NB4 (cell line): ENCODE data around the gene POLR3B.
"Not testable (repeated sequence)": the region's sequence is repeated elsewhere in the genome, so short reads cannot be mapped to it uniquely, and the experiment has no call there.

ENCODE experiments used
- DNase-seq: peaks from one replicate; pipeline ENCODE4 v3.0.0; 2010; ENCODE audit warnings: low read depth
- H3K4me3 ChIP-seq: one replicate; pipeline ENCODE4 v1.5.1; 2011; ENCODE audit warnings: mild to moderate bottlenecking, low read depth, low read length, moderate library complexity
- CTCF ChIP-seq: IDR thresholded peaks from one replicate; pipeline ENCODE4 v1.5.1; 2012; ENCODE audit warnings: low read depth, low read length
- MYC ChIP-seq: IDR thresholded peaks from 2 replicates; pipeline ENCODE4 v1.6.1; 2011; ENCODE audit warnings: low read depth, low read length
- POLR2A ChIP-seq: IDR thresholded peaks from 2 replicates; pipeline ENCODE4 v1.6.1; 2011; ENCODE audit warnings: mild to moderate bottlenecking; ENCODE audit not compliant: insufficient read length; ENCODE audit errors: extremely low read depth
- TF ChIP-seq, protein P1 (sequence below): IDR thresholded peaks from 2 replicates; pipeline ENCODE4 v1.6.1; 2011; ENCODE audit warnings: low read depth, low read length

POLR3B gene

DNA sequence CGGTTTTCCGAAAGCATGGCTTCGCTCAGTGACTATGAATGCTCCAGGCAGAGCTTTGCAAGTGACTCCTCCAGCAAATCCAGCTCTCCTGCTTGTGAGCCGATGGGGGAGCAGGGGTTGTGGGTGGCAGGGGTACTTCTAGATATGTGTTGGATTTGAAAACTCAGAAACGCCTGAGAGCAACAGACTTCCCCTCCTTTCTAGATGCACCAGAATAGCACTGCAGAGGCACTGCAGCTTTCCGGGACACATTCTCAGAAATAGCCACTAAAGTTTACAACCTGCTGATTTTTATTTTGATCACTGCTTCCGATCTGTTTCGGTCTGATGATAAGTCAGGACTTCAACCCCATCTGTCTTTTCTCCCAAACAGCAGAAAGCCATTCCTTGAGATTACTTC lies 46.4 kb upstream of the POLR3B start:
- no peak for TF ChIP-seq POLR2A
- TF ChIP-seq, protein P1, sequence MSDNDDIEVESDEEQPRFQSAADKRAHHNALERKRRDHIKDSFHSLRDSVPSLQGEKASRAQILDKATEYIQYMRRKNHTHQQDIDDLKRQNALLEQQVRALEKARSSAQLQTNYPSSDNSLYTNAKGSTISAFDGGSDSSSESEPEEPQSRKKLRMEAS = no peak
- no peak for DNase-seq
- no peak overlapping the region for H3K4me3 ChIP-seq

DNA sequence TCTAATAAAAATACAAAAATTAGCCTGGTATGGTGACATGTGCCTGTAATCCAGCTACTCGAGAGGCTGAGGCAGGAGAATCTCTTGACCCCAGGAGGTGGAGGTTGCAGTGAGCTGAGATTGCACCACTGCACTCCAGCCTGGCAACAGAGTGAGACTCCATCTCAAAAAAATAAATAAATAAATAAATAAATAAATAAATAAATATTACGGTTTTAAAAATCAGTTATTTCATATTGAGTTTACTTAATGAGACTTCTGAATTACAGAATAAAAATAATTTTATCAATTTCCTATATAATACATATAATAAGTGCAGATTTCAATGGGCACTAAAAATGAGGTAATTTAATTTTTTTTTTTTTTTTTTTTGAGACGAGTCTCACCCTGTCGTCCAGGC lies 44.1 kb upstream of the POLR3B start:
- H3K4me3 ChIP-seq = not testable (repeated sequence)

DNA sequence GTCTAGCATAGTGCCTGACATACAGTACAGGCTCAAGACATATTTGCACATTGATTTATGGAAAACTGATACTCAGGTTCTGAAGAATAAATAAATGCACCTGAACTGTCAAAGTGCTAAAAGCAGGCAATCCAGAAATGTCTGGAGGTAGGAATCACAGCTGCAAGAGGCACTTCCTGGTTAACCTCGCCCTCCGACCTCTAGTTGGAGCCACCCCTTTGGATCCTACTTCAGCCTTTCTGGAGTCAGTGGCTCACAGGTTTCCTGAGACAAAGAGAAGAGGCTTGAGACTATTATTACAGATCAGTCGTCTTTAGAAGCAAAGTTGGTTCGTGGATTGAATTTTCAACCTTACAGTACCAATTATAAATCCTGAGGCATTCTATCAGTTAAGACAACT lies 42.0 kb upstream of the POLR3B start:
- TF ChIP-seq POLR2A (no peak), CTCF (no peak), MYC (no peak)
- DNase-seq = no peak
- H3K4me3 ChIP-seq = no peak overlapping the region

More for the DNA sequence above, 44.1 kb upstream of the POLR3B start:
- DNase-seq = not testable (repeated sequence)

- H3K4me3 ChIP-seq = no peak overlapping the region
- no peak for TF ChIP-seq POLR2A
- DNase-seq = no peak
These were observed 40.0 kb upstream of the POLR3B start for GRCh38 chr12:106317406-106318082.

- no peak for DNase-seq
- TF ChIP-seq POLR2A (no peak), MYC (no peak), CTCF (no peak)
- TF ChIP-seq, protein P1 = no peak
- no peak overlapping the region for H3K4me3 ChIP-seq
These were observed 36.3 kb upstream of the POLR3B start for GRCh38 chr12:106321139-106321850.

DNA sequence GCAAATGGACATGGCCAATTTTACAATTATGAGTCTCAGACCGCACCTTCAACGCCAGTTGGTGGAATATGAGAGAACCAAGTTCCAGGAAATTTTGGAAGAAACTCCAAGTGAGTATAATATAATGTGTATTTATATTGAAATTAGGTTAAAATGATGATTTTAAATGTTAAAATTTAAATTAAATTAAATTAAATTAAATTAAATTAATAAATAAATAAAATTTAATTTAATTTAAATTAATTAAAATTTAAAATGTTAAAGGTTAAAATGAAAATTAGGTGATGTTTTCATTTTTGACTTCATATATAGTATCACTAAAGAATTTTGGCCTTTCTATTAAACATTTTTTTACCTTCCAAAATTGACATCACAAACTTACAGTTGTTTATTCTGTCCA lies 34.0 kb upstream of the POLR3B start:
- no peak for DNase-seq
- H3K4me3 ChIP-seq = no peak overlapping the region
- TF ChIP-seq, protein P1 = no peak
- no peak for TF ChIP-seq POLR2A
- TF ChIP-seq MYC = no peak
- no peak for TF ChIP-seq CTCF

DNA sequence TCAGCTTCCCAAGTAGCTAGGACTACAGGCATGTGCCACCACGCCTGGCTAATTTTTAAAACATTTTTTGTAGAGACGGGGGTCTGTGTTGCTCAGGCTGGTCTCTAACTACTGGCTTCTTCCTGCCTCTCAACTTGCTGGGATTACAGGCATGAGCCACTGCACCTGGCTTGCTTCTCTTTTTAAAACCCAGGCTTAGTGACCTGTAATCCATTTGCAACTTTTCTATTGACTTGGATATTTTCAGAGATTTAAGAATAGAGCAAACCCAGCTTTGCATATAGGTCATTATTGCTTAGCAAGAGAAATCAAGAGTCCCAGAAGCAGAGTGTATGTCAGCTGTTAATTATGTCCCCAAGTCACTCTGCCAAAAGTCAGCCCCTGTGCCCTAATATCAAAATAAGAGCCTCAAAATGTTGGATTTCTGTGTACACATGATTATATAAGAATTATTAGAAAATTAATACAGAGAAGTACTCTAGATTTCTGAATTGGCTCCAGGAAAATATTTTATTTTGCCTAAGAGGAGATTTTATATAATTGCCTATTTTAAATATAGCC lies 30.2 kb upstream of the POLR3B start:
- no peak for DNase-seq
- H3K4me3 ChIP-seq = no peak overlapping the region
- TF ChIP-seq MYC (no peak), CTCF (no peak), POLR2A (no peak)
- TF ChIP-seq, protein P1 = no peak
